H9 (cell line): ENCODE data around the gene GRID1. TPM values are rescaled to one million over a fixed set of nuclear protein-coding genes. Genes with fewer than 3 reads are reported as not detected.

Source experiments
- DNase-seq: peaks from one replicate; pipeline ENCODE4 v3.0.0-alpha.2; 2017
- H2AFZ ChIP-seq: one replicate; pipeline ENCODE4 v1.6.1; 2013; ENCODE audit warnings: mild to moderate bottlenecking, low read length, control low read depth, moderate library complexity
- H2AK5ac ChIP-seq: 2 replicates; pipeline ENCODE4 v1.6.1; 2013; ENCODE audit warnings: low read length, control low read depth, mixed read lengths; ENCODE audit not compliant: insufficient read length
- H2BK120ac ChIP-seq: one replicate; pipeline ENCODE4 v1.6.1; 2013; ENCODE audit warnings: low read depth, mild to moderate bottlenecking, low read length, control low read depth, inconsistent platforms; ENCODE audit not compliant: poor library complexity, severe bottlenecking
- H2BK12ac ChIP-seq: 2 replicates; pipeline ENCODE4 v1.6.1; 2013; ENCODE audit warnings: low read length, control low read depth, mixed read lengths, low read depth; ENCODE audit not compliant: insufficient read length
- H2BK15ac ChIP-seq: 2 replicates; pipeline ENCODE4 v1.6.1; 2013; ENCODE audit warnings: low read depth, low read length, control low read depth
- H2BK20ac ChIP-seq: one replicate; pipeline ENCODE4 v1.6.1; 2013; ENCODE audit warnings: low read depth, mild to moderate bottlenecking, low read length, control low read depth, inconsistent platforms; ENCODE audit not compliant: poor library complexity, severe bottlenecking
- H2BK5ac ChIP-seq: 2 replicates; pipeline ENCODE4 v1.6.1; 2013; ENCODE audit warnings: low read length, control low read depth, mixed read lengths; ENCODE audit not compliant: insufficient read length
- H3K14ac ChIP-seq: 2 replicates; pipeline ENCODE4 v1.6.1; 2013; ENCODE audit warnings: low read length, control low read depth; ENCODE audit not compliant: insufficient read depth
- H3K18ac ChIP-seq: 2 replicates; pipeline ENCODE4 v1.6.1; 2013; ENCODE audit warnings: low read depth, mild to moderate bottlenecking, mixed read lengths, low read length, control low read depth; ENCODE audit not compliant: insufficient read length
- H3K23ac ChIP-seq: 2 replicates; pipeline ENCODE4 v1.6.1; 2013; ENCODE audit warnings: low read length, control low read depth, mixed read lengths, low read depth; ENCODE audit not compliant: insufficient read length
- H3K23me2 ChIP-seq: 2 replicates; pipeline ENCODE4 v1.6.1; 2013; ENCODE audit warnings: low read depth, mild to moderate bottlenecking, mixed read lengths, low read length, control low read depth; ENCODE audit not compliant: insufficient read length, poor library complexity, severe bottlenecking
- H3K27ac ChIP-seq: 2 replicates; pipeline ENCODE4 v1.5.1; 2013; ENCODE audit warnings: low read length, control low read depth, mixed read lengths, low read depth; ENCODE audit not compliant: insufficient read length
- H3K27me3 ChIP-seq: 2 replicates; pipeline ENCODE4 v1.6.1; 2013; ENCODE audit warnings: low read length, control low read depth, inconsistent platforms; ENCODE audit not compliant: insufficient read depth
- H3K4ac ChIP-seq: 2 replicates; pipeline ENCODE4 v1.6.1; 2013; ENCODE audit warnings: low read depth, mild to moderate bottlenecking, control low read depth, inconsistent platforms, low read length, moderate library complexity
- H3K4me1 ChIP-seq: 2 replicates; pipeline ENCODE4 v1.6.1; 2013; ENCODE audit warnings: low read length, control low read depth, inconsistent platforms; ENCODE audit not compliant: insufficient read depth
- H3K4me2 ChIP-seq: 2 replicates; pipeline ENCODE4 v1.6.1; 2013; ENCODE audit warnings: low read length, control low read depth, mixed read lengths; ENCODE audit not compliant: insufficient read length, insufficient read depth
- H3K56ac ChIP-seq: 2 replicates; pipeline ENCODE4 v1.6.1; 2013; ENCODE audit warnings: low read depth, mild to moderate bottlenecking, mixed read lengths, low read length, control low read depth; ENCODE audit not compliant: insufficient read length
- H3K79me1 ChIP-seq: 2 replicates; pipeline ENCODE4 v1.6.1; 2013; ENCODE audit warnings: low read depth, mild to moderate bottlenecking, moderate library complexity, low read length, control low read depth, inconsistent platforms; ENCODE audit not compliant: insufficient read depth, poor library complexity, severe bottlenecking
- H3K79me2 ChIP-seq: 2 replicates; pipeline ENCODE4 v1.6.1; 2013; ENCODE audit warnings: low read length, control low read depth, inconsistent platforms; ENCODE audit not compliant: insufficient read depth
- H3K9ac ChIP-seq: 2 replicates; pipeline ENCODE4 v1.6.1; 2013; ENCODE audit warnings: low read length, control low read depth, mixed read lengths; ENCODE audit not compliant: insufficient read length; ENCODE audit errors: extremely low read depth
- H3K9me3 ChIP-seq: one replicate; pipeline ENCODE4 v1.6.1; 2013; ENCODE audit warnings: low read depth, low read length, inconsistent platforms; ENCODE audit not compliant: control insufficient read depth
- H3T11ph ChIP-seq: one replicate; pipeline ENCODE4 v1.6.1; 2013; ENCODE audit warnings: mild to moderate bottlenecking, low read length, control low read depth, inconsistent platforms
- H4K20me1 ChIP-seq: one replicate; pipeline ENCODE4 v1.6.1; 2013; ENCODE audit not compliant: control insufficient read depth, insufficient read length, insufficient read depth
- H4K5ac ChIP-seq: 2 replicates; pipeline ENCODE4 v1.6.1; 2013; ENCODE audit warnings: low read depth, mild to moderate bottlenecking, mixed read lengths, low read length, control low read depth; ENCODE audit not compliant: insufficient read length
- H4K8ac ChIP-seq: replicated peaks from 2 replicates; pipeline ENCODE4 v1.6.1; 2013; ENCODE audit warnings: low read length, control low read depth, mixed read lengths, low read depth; ENCODE audit not compliant: insufficient read length
- H4K91ac ChIP-seq: 2 replicates; pipeline ENCODE4 v1.6.1; 2013; ENCODE audit warnings: low read depth, mild to moderate bottlenecking, moderate library complexity, mixed read lengths, low read length, control low read depth; ENCODE audit not compliant: insufficient read length
- H3K27ac Mint-ChIP-seq, 3 experiments: 2 replicates in 2 of 3; 3 replicates in 1 of 3; pipeline ENCODE4 v1.8.0; 2020 to 2021; ENCODE audit warnings: mixed read lengths in 3 of 3, mild to moderate bottlenecking in 1 of 3, moderate library complexity in 1 of 3
- H3K27me3 Mint-ChIP-seq: 2 replicates; pipeline ENCODE4 v1.8.0; 2021; ENCODE audit warnings: low read depth, mild to moderate bottlenecking, moderate library complexity, mixed read lengths
- H3K36me3 Mint-ChIP-seq, 3 experiments: 2 replicates in 2 of 3; 3 replicates in 1 of 3; pipeline ENCODE4 v1.8.0; 2020 to 2021; ENCODE audit warnings: low read depth in 3 of 3, mixed read lengths in 3 of 3; ENCODE audit not compliant: insufficient read depth in 1 of 3
- H3K4me1 Mint-ChIP-seq, 2 experiments: 2 replicates each; pipeline ENCODE4 v1.8.0; 2020; ENCODE audit warnings: mixed read lengths in 2 of 2
- H3K4me3 Mint-ChIP-seq, 2 experiments: 2 replicates in 1 of 2; 3 replicates in 1 of 2; pipeline ENCODE4 v1.8.0; 2020 to 2021; ENCODE audit warnings: mild to moderate bottlenecking in 2 of 2, mixed read lengths in 2 of 2, moderate library complexity in 1 of 2
- H3K9me3 Mint-ChIP-seq, 2 experiments: 2 replicates in 1 of 2; 3 replicates in 1 of 2; pipeline ENCODE4 v1.8.0; 2020; ENCODE audit warnings: mild to moderate bottlenecking in 2 of 2, mixed read lengths in 2 of 2, moderate library complexity in 1 of 2
- WGBS: extraction: QIAGEN DNeasy Blood & Tissue Kit; methylation state at CpG from one replicate; pipeline ENCODE4 v1.1.7; 2013; ENCODE audit warnings: missing lambda C conversion rate, low lambda C conversion rate, mixed read lengths; ENCODE audit not compliant: insufficient read length; ENCODE audit errors: extremely low coverage; 5-methylcytosine and 5-hydroxymethylcytosine counted together
- total RNA-seq: library from RNA; stranded (reverse); gene quantifications from 2 replicates; pipeline ENCODE4 v1.2.1, GENCODE V29; 2021
- TF ChIP-seq, protein P1 (sequence below): fragments of 200-600 bp; sonication (generic); conservative IDR thresholded peaks from 3 replicates; pipeline ENCODE4 v1.8.0; 2021; ENCODE audit warnings: antibody characterized with exemption, mild to moderate bottlenecking

The GRID1 gene
- total RNA-seq, 1 experiment from 2014 or later, result 0.35 TPM

DNA sequence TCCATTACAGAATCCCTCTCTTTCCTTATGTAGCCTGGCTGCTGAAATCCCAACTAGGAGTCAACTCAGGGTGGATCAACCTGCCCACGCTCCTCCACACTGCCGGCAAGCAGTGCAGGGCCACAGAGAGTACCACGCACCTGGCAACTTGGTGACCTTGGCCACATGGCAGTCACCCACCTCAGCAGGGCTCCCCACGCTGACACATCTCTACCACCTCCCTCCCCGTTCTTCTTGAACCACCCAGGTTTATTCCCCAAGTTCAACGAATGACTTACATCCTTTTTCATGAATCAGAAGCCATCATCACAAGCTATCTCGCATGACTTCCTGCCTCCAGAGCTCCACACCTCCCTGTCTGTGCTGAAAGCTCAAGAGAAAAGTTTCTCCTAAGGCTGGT lies 153.4 kb downstream of the GRID1 start:
- H2BK15ac ChIP-seq, result no peak overlapping the region
- H3K79me2 ChIP-seq, result no peaks in the 10 kb centered on the region
- H3K4ac ChIP-seq, result no peak overlapping the region
- WGBS, result no CpG with 5 or more reads among the region's 7 CpGs
- TF ChIP-seq, protein P1, sequence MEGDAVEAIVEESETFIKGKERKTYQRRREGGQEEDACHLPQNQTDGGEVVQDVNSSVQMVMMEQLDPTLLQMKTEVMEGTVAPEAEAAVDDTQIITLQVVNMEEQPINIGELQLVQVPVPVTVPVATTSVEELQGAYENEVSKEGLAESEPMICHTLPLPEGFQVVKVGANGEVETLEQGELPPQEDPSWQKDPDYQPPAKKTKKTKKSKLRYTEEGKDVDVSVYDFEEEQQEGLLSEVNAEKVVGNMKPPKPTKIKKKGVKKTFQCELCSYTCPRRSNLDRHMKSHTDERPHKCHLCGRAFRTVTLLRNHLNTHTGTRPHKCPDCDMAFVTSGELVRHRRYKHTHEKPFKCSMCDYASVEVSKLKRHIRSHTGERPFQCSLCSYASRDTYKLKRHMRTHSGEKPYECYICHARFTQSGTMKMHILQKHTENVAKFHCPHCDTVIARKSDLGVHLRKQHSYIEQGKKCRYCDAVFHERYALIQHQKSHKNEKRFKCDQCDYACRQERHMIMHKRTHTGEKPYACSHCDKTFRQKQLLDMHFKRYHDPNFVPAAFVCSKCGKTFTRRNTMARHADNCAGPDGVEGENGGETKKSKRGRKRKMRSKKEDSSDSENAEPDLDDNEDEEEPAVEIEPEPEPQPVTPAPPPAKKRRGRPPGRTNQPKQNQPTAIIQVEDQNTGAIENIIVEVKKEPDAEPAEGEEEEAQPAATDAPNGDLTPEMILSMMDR, result no peak
- H2BK12ac ChIP-seq, result no peak overlapping the region
- H3K4me1 ChIP-seq, result no peaks in the 10 kb centered on the region
- DNase-seq, result no peak
- H4K5ac ChIP-seq, result no peak overlapping the region
- H3K27me3 Mint-ChIP-seq, result peaks cover 6% of the 10 kb centered on the region
- H3K27ac ChIP-seq, result no peak overlapping the region
- no peak overlapping the region for H2AK5ac ChIP-seq
- H3K23ac ChIP-seq, result no peak overlapping the region
- no peak overlapping the region for H2AFZ ChIP-seq
- no peak overlapping the region for H2BK5ac ChIP-seq
- no peaks in the 10 kb centered on the region for H3K9me3 ChIP-seq
- peak overlapping the region in 1 of 3 experiments; percentile 50; a peak in 1 of 7 replicates for H3K27ac Mint-ChIP-seq
- H2BK120ac ChIP-seq, result no peak overlapping the region
- no peak overlapping the region for H3K56ac ChIP-seq
- H3K14ac ChIP-seq, result no peak overlapping the region
- H3K4me2 ChIP-seq, result no peak overlapping the region
- H3K23me2 ChIP-seq, result no peaks in the 10 kb centered on the region
- H4K20me1 ChIP-seq, result no peaks in the 10 kb centered on the region
- no peaks in the 10 kb centered on the region for H3K79me1 ChIP-seq
- no peak overlapping the region for H3K4me3 Mint-ChIP-seq
- H3K9me3 Mint-ChIP-seq, result no peaks in the 10 kb centered on the region
- no peak overlapping the region for H3K9ac ChIP-seq
- H3K27me3 ChIP-seq, result no peaks in the 10 kb centered on the region
- H4K8ac ChIP-seq, result no peak overlapping the region
- H2BK20ac ChIP-seq, result no peak overlapping the region
- H3T11ph ChIP-seq, result no peak overlapping the region
- no peaks in the 10 kb centered on the region; a peak in 1 of 7 replicates for H3K36me3 Mint-ChIP-seq
- no peaks in the 10 kb centered on the region; a peak in 1 of 4 replicates for H3K4me1 Mint-ChIP-seq
- no peak overlapping the region for H3K18ac ChIP-seq
- H4K91ac ChIP-seq, result no peak overlapping the region
